Right ventricle myocardium inferior (tissue), 1 donor: ENCODE data around the gene TFR2. TPM values are rescaled to one million over a fixed set of nuclear protein-coding genes. Genes with fewer than 3 reads are reported as not detected.
A peak's percentile ranks its signal among the peaks of the same experiment; 100 is the strongest.

Experiments
- ATAC-seq: fragments of 200-7000 bp; cut with Tn5 transposase; one replicate; pipeline ENCODE4 v1.9.1; 2020; ENCODE audit warnings: mild to moderate bottlenecking, moderate library complexity
- DNase-seq: peaks from one replicate; pipeline ENCODE4 v3.0.0; 2021; ENCODE audit errors: missing footprints
- intact Hi-C: fragments of 100-400 bp; cut with DNase I; formaldehyde crosslinking; loops from one replicate; pipeline ENCODE4 v1.11.0; 2022
- total RNA-seq: library from RNA; stranded (reverse); fragmentation: NEBNext Ultra II Directional; extraction: Animal tissue kit (Norgen Biotek cat#: 25700); gene quantifications from one replicate; pipeline ENCODE4 v1.2.1, GENCODE V29; 2021
- donor health status: DM: no; HTN: yes; CAD: no; lungs with severe emphysema.

The TFR2 gene
- total RNA-seq, 1 donor from 2014 or later: 0.22 TPM

GRCh38 chr7:100626530-100627237, 14.7 kb downstream of the TFR2 start:
- intact Hi-C loops: loop anchor here (5.0 kb wide), 1 partner anchor 46 kb away; the partner anchor contains the start of gene GNB2
- DNase-seq (peak; percentile 89), ATAC-seq (peak; percentile 97)

DNA sequence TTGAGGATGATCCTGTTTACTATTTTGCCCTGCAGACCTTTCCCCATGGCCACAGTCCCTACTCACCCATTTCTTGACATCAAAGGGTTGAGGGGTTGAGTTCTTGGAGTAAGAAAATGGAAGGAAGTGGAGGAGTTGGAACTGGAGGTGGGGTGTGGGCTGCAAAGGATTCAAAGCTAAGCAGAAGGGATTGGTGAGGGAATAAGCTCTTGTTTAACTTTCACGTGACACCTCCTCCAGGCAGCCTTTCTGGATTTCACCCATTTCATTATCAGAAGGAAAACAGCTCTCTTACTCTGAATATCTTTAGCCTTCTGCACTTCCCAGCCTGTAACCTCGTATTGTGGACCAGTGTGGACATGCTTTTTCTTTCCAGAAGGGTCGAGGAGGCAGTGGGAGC, 15.3 kb downstream of the TFR2 start:
- intact Hi-C loops: loop anchor here (5.0 kb wide), 1 partner anchor 46 kb away; the partner anchor contains the start of gene GNB2
- ATAC-seq: no peak
- DNase-seq: no peak

- ATAC-seq: no peak
- no peak for DNase-seq
- intact Hi-C loops: no loop called here
These were observed 17.2 kb downstream of the TFR2 start for GRCh38 chr7:100623951-100624824.

GRCh38 chr7:100621554-100621953, 19.8 kb downstream of the TFR2 start:
- ATAC-seq (no peak), DNase-seq (no peak)
- intact Hi-C loops: no loop called here

- no peak for ATAC-seq
- intact Hi-C loops: no loop called here
- no peak for DNase-seq
These were observed 20.5 kb downstream of the TFR2 start for GRCh38 chr7:100620804-100621203.

GRCh38 chr7:100620239-100620638, 21.1 kb downstream of the TFR2 start:
- intact Hi-C loops: no loop called here
- ATAC-seq: no peak
- DNase-seq: no peak

- intact Hi-C loops: loop anchor here (5.0 to 10.0 kb wide), 2 partner anchors 78 to 240 kb away; partner anchors contain the start of genes GIGYF1 and SLC12A9
- no peak for DNase-seq
- no peak for ATAC-seq
These were observed 27.0 kb downstream of the TFR2 start for GRCh38 chr7:100614308-100614861.

GRCh38 chr7:100613412-100614175, 27.8 kb downstream of the TFR2 start:
- ATAC-seq (no peak), DNase-seq (no peak)
- intact Hi-C loops: loop anchor here (2.0 to 10.0 kb wide), 3 partner anchors 27 to 241 kb away; partner anchors contain the start of genes FBXO24, GIGYF1, LRCH4 and SLC12A9

DNA sequence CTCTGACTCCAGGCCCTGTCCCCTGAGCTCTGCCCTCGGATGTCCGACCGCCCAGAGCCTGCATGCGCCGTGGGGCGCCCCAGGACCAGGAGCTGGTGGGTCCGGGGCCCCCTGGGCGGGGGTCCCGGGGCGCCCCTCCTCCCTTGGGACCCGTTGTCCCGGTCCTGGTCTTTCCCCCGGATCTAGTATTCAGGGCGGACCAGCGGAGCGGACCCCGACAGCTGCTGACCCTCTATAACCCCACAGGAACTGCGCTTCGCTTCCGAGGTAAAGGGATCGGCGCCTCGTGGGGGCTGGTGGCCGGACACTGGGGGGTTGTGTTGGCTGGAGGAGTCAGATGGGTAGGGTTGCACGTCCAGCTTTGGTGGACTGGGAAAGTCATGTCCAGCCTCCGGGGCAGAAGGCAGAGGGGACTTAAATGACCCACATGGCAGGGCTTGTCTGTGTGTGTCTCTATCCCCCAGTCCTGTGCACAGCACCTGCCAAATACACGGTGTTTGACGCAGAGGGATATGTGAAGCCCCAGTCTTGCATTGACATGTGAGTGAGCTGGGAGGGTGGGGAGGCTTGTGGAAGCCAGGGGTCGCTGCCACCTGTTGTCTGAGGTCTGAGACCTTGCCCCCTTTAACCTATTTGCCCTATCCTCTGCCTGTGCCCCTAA, 28.5 kb downstream of the TFR2 start:
- intact Hi-C loops: loop anchor here (1.0 to 10.0 kb wide), 4 partner anchors 26 to 242 kb away; partner anchors contain the start of genes FBXO24, GIGYF1, GNB2 and LRCH4
- DNase-seq: peak; percentile 71
- peak; percentile 2 for ATAC-seq

DNA sequence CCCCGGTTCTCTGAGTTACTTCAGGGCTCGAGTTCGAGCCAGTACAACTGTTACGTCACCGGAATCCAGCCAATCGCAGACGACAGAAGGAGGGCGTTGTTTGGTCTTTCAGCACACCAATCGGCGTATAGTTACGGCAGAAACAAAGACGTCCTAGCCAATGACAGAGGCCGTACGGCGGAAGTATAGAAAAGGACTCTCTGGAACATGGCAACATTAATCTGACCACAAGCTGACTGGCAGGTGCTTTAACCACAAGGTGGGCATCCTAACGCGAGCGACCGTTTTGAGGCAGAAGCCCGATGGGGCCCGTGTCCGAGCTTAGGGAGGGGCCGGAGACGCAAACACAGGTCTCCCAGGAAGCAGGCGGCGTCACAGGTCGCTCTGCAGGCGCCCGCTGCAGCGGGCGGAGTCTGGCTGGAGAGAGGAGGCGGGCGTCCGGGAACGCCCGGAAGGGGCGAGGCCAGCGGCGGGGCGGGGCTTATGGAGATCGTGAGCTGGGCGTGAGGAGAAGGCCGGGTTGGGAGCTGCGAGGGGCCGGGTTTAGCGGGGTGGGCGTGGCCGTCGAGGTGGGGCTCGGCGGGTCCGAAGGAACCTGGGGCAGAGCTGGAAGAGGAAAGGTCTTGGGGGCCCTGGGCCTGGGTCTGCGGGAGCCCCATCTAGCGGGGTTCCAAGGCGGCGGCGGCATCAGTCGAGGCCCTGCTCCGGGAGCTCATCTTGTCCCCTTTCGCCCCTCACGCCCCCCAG, 29.2 kb downstream of the TFR2 start, which contains the start of gene MOSPD3:
MOSPD3 (plus strand) TSS at position 558 of the 747 bp plus-strand sequence. CDS start 252 bp downstream, outside the sequence.
- ATAC-seq (peak; percentile 97), DNase-seq (peak; percentile 98)
- intact Hi-C loops: loop anchor here (1.0 to 10.0 kb wide), 4 partner anchors 25 to 243 kb away; partner anchors contain the start of genes FBXO24, GIGYF1, GNB2 and LRCH4

DNA sequence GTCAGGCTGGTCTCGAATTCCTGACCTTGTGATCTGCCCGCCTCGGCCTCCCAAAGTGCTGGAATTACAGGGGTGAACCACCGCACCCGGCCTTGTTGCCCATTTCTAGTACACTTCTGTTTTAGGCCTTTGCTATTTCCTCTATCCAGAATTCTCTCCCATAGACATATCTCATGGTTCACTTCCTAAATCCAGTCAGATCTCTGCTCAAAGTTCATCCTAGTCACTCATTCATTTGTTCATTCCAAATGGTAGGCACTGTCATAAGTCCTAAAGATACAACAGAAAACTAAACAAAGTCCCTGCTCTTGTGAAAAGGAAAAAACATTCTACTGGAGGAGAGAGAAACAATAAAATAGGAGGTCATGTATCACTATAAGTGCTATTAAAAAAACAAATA, 31.4 kb downstream of the TFR2 start:
- ATAC-seq (no peak), DNase-seq (no peak)
- intact Hi-C loops: loop anchor here (5.0 to 10.0 kb wide), 2 partner anchors 82 to 245 kb away; partner anchors contain the start of genes GIGYF1 and SLC12A9

- ATAC-seq (no peak), DNase-seq (no peak)
- intact Hi-C loops: no loop called here
These were observed 34.2 kb downstream of the TFR2 start for GRCh38 chr7:100607111-100607510.

DNA sequence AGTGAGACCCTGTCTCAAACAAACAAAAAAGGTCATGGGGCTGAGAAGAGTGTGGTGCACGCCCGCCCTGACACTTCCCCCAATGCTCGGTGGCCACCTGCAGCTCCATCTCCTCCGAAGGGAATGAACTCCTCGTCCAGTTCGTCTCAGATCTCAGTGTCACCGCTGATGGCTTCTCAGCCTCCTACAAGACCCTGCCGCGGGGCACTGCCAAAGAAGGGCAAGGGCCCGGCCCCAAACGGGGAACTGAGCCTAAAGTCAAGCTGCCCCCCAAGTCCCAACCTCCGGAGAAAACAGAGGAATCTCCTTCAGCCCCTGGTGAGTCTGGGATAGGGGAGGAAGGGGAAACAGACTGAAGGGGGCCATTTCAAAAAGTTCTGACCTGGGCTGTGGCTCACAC, 35.0 kb downstream of the TFR2 start:
- DNase-seq: peak; percentile 72
- intact Hi-C loops: no loop called here
- ATAC-seq: no peak

GRCh38 chr7:100604976-100605911, 36.1 kb downstream of the TFR2 start:
- peak; percentile 4 for ATAC-seq
- intact Hi-C loops: no loop called here
- peak; percentile 86 for DNase-seq

- DNase-seq (peak; percentile 90), ATAC-seq (peak; percentile 75)
- intact Hi-C loops: no loop called here
These were observed 37.0 kb downstream of the TFR2 start for GRCh38 chr7:100604028-100604975.
